GM12864 (cell line): ENCODE data around the gene GP1BA.
A peak's percentile ranks its signal among the peaks of the same experiment; 100 is the strongest.

ENCODE experiments used
- DNase-seq: peaks from one replicate; pipeline ENCODE4 v3.0.0-alpha.2; 2011; ENCODE audit warnings: low read depth
- H3K4me3 ChIP-seq: 2 replicates; pipeline ENCODE4 v1.5.1; 2011; ENCODE audit warnings: mild to moderate bottlenecking, low read depth, low read length, control low read depth
- CTCF ChIP-seq: IDR thresholded peaks from 2 replicates; pipeline ENCODE4 v1.5.1; 2011; ENCODE audit warnings: low read depth, mild to moderate bottlenecking, moderate library complexity, low read length, control low read depth, inconsistent platforms; ENCODE audit errors: missing control alignments

GP1BA gene

GRCh38 chr17:4948166-4948930 lies 16.3 kb downstream of the GP1BA start, which contains the start of gene PFN1:
Gene PFN1, minus strand, starts transcription at chr17:4948530. Its CDS starts 136 bp downstream, at chr17:4948394.
- DNase-seq = peak; percentile 78
- TF ChIP-seq CTCF = no peak
- peak within 1 kb of the TSS; percentile 93 for H3K4me3 ChIP-seq

- peak overlapping the region; percentile 93 for H3K4me3 ChIP-seq
- DNase-seq = no peak
- TF ChIP-seq CTCF = no peak
Measured at GRCh38 chr17:4948931-4949320, 16.8 kb downstream of the GP1BA start.

- peak; percentile 89 for DNase-seq
- TF ChIP-seq CTCF = no peak
- peak overlapping the region; percentile 93 for H3K4me3 ChIP-seq
Measured at GRCh38 chr17:4949321-4950074, 17.4 kb downstream of the GP1BA start.

- H3K4me3 ChIP-seq = peak overlapping the region; percentile 93
- no peak for DNase-seq
- no peak for TF ChIP-seq CTCF
Measured at GRCh38 chr17:4950075-4950745, 18.1 kb downstream of the GP1BA start.

GRCh38 chr17:4950746-4951204 lies 18.7 kb downstream of the GP1BA start, which contains the start of gene ENO3:
Gene ENO3, plus strand, starts transcription at chr17:4951119. Its CDS starts 711 bp downstream, at chr17:4951830.
- peak within 1 kb of the TSS; percentile 93 for H3K4me3 ChIP-seq
- TF ChIP-seq CTCF = no peak
- DNase-seq = no peak

- DNase-seq = no peak
- no peak overlapping the region for H3K4me3 ChIP-seq
- no peak for TF ChIP-seq CTCF
Measured at GRCh38 chr17:4951486-4951885, 19.4 kb downstream of the GP1BA start.
